Hepatocyte (in vitro differentiated cells): ENCODE data around the gene RIPK1. TPM values are rescaled to one million over a fixed set of nuclear protein-coding genes. Genes with fewer than 3 reads are reported as not detected.
A peak's percentile ranks its signal among the peaks of the same experiment; 100 is the strongest.

Source experiments
- DNase-seq: peaks from one replicate; pipeline ENCODE4 v3.0.0-alpha.2; 2016; ENCODE audit warnings: low spot score
- H2AFZ ChIP-seq: fragments of 200-600 bp; sonication (generic); 2 replicates; pipeline ENCODE4 v1.6.0; 2016; ENCODE audit warnings: antibody characterized with exemption, mild to moderate bottlenecking
- H3K27ac ChIP-seq: fragments of 200-600 bp; sonication (generic); 2 replicates; pipeline ENCODE4 v1.5.1; 2016; ENCODE audit warnings: mild to moderate bottlenecking
- H3K27me3 ChIP-seq: fragments of 200-600 bp; sonication (generic); 2 replicates; pipeline ENCODE4 v1.6.1; 2016
- H3K36me3 ChIP-seq: fragments of 200-600 bp; sonication (generic); replicated peaks from 2 replicates; pipeline ENCODE4 v1.5.1; 2016; ENCODE audit warnings: low read depth; ENCODE audit not compliant: insufficient read depth
- H3K4me1 ChIP-seq: fragments of 200-600 bp; sonication (generic); 2 replicates; pipeline ENCODE4 v1.5.1; 2016; ENCODE audit warnings: mild to moderate bottlenecking, moderate library complexity; ENCODE audit not compliant: insufficient read depth
- H3K4me2 ChIP-seq: fragments of 200-600 bp; sonication (generic); 2 replicates; pipeline ENCODE4 v1.6.0; 2016
- H3K4me3 ChIP-seq: fragments of 200-600 bp; sonication (generic); 2 replicates; pipeline ENCODE4 v1.5.1; 2016; ENCODE audit warnings: mild to moderate bottlenecking
- H3K79me2 ChIP-seq: fragments of 200-600 bp; sonication (generic); 2 replicates; pipeline ENCODE4 v1.6.0; 2017; ENCODE audit warnings: mild to moderate bottlenecking
- H3K9me2 ChIP-seq: fragments of 200-600 bp; sonication (generic); replicated peaks from 2 replicates; pipeline ENCODE4 v1.6.0; 2017; ENCODE audit warnings: mild to moderate bottlenecking; ENCODE audit not compliant: insufficient read depth
- H3K9me3 ChIP-seq: fragments of 200-600 bp; sonication (generic); 2 replicates; pipeline ENCODE4 v1.5.1; 2016; ENCODE audit warnings: low read depth, mild to moderate bottlenecking
- H4K20me1 ChIP-seq: fragments of 200-600 bp; sonication (generic); 2 replicates; pipeline ENCODE4 v1.6.0; 2016; ENCODE audit warnings: mild to moderate bottlenecking; ENCODE audit not compliant: insufficient read depth, poor library complexity, severe bottlenecking
- CTCF ChIP-seq: fragments of 200-600 bp; sonication (generic); IDR thresholded peaks from 2 replicates; pipeline ENCODE4 v1.5.1; 2016; ENCODE audit warnings: antibody characterized with exemption, mild to moderate bottlenecking; ENCODE audit not compliant: poor library complexity
- EZH2 ChIP-seq: fragments of 200-600 bp; sonication (generic); IDR thresholded peaks from 2 replicates; pipeline ENCODE4 v1.6.1; 2016; ENCODE audit warnings: antibody characterized with exemption, mild to moderate bottlenecking, borderline replicate concordance
- EZH2phosphoT487 ChIP-seq: fragments of 200-600 bp; sonication (generic); IDR thresholded peaks from one replicate; pipeline ENCODE4 v1.6.1; 2018; ENCODE audit warnings: antibody characterized with exemption, mild to moderate bottlenecking, low read depth, moderate library complexity; ENCODE audit not compliant: unreplicated experiment, severe bottlenecking
- WGBS: methylation state at CpG from one replicate; pipeline ENCODE4 v1.1.6; 2016; ENCODE audit warnings: low lambda C conversion rate; ENCODE audit errors: missing lambda C conversion rate; 5-methylcytosine and 5-hydroxymethylcytosine counted together
- polyA plus RNA-seq: library from polyadenylated mRNA; unstranded; fragments of >200 nt; fragmentation: Nextera tagmentation; extraction: Ambion mirVana; gene quantifications from 2 replicates; pipeline ENCODE4 v1.2.1, GENCODE V29; 2016
- total RNA-seq: library from RNA; depleted of rRNA; stranded (reverse); fragments of >200 nt; gene quantifications from 2 replicates; pipeline ENCODE4 v1.2.3, GENCODE V29; 2014

RIPK1 gene
- total and polyA plus RNA-seq, 2 experiments from 2014 or later = 14.6 to 16.2 TPM

DNA sequence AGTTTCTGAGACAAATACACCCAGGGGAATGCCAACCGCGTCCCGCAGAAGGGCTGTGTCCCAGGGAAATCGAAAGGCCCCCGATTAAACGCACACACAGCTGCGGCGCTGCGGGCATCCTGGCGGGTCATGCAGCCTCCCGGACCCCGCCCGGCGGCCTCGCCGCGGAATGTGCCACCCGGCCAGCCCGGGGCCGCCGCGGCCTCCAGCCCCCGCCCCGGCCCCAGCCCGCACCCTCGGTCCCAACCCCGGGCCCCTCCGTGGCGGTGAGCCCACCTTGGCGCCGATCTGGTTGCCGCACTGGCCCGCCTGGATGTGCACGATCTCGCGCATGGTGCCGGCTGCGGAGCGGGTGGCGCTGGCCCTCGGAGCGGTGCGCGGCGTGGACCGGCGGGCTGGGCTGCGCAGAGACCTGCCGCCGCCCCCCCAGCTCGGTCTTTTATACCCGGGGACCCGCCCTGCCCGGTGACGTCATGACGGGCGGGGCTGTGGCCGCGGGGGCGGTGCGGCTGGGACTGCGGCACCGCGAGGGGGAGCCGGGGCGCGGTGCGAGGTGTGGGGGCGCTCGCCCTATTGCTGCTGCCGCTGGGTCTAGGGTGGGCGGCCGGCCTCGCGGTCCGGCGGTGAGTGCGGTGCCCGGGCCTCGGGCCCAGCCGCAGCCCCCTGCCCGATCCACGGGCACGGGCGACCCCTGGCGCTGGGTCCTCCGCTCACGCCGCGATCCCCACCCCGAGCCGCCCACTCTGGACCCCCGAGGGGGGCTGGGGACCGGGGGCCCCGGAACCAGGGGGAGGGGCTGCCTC, 89.0 kb downstream of the RIPK1 start, which contains the start of gene TUBB2A:
TUBB2A (minus strand) TSS at position 414 of the 803 bp plus-strand sequence; CDS start at position 333, 81 bp downstream.
- Histone ChIP-seq H3K27ac (peak within 1 kb of the TSS; percentile 98), H3K4me1 (peaks cover 21% of the 10 kb centered on the region), H2AFZ (peak within 1 kb of the TSS; percentile 70)

DNA sequence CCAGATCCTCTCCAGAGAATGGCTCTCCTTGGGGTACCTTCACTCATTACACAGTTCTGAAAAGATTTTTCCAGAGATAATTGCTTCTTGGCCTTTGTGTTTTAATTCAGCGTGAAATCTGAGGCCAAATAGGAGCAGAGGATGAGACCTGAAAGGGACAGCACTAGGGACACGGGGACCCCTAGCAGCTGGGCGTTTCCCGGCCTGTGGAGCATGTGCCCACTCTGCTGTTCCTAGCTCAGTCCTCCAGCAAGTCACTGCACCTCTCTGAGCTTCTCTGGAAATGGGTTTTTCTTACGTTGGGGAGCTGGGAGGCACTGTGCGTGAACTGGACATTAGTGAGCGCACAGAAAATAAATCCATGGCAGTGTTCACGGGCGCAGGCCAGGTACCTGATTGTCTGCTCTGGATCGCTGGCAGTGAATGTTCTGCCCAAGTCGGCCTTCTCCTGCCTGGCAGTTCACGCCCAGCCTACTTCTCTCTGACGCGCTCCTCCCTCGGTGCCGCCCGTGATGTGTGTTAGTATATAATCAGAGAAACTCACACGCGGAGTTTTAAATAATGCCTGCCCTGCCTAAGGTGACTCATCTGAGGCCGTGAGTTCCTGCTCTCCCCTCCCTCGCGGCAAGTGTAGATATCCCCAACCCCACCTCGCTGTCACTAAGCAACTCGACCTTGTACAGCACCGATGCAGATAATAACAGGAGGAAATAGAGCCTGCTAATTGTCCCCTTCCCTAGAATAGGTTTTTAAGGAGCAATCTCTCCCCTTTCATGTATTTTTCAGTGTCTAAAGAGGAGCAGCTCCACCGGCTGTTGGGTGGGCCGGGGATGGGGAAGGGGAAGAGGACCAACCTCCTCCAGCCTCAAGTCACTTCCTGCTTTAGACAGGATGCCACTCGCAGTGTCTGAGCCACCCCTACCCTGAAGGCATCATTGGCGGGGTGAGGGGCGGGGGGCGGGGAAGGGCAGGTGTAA, 91.8 kb downstream of the RIPK1 start:
- TF ChIP-seq EZH2phosphoT487 (no peak), CTCF (no peak), EZH2 (no peak)
- Histone ChIP-seq H3K4me3 (no peak overlapping the region), H3K4me2 (peak overlapping the region; percentile 67), H3K9me3 (no peaks in the 10 kb centered on the region), H3K27ac (peak overlapping the region; percentile 98), H3K79me2 (peaks cover 3% of the 10 kb centered on the region), H3K27me3 (no peaks in the 10 kb centered on the region), H3K9me2 (no peaks in the 10 kb centered on the region), H2AFZ (no peak overlapping the region), H3K4me1 (peaks cover 21% of the 10 kb centered on the region), H3K36me3 (no peaks in the 10 kb centered on the region), H4K20me1 (no peaks in the 10 kb centered on the region)
- WGBS = 48% methylated on average over 31 of the region's 31 CpGs
- DNase-seq = peak; percentile 93

More for the DNA sequence above, 89.0 kb downstream of the RIPK1 start, which contains the start of gene TUBB2A:
- no peaks in the 10 kb centered on the region for H4K20me1 ChIP-seq
- no peaks in the 10 kb centered on the region for H3K27me3 ChIP-seq
- peaks cover 3% of the 10 kb centered on the region for H3K79me2 ChIP-seq
- under 1% methylated on average over 54 of the region's 95 CpGs for WGBS
- H3K9me3 ChIP-seq = no peaks in the 10 kb centered on the region
- peak within 1 kb of the TSS; percentile 98 for H3K4me2 ChIP-seq
- H3K4me3 ChIP-seq = peak within 1 kb of the TSS; percentile 97
- H3K36me3 ChIP-seq = no peaks in the 10 kb centered on the region
- no peaks in the 10 kb centered on the region for H3K9me2 ChIP-seq
- TF ChIP-seq EZH2phosphoT487 (no peak), EZH2 (no peak), CTCF (peak; percentile 52)
- peak; percentile 96 for DNase-seq

- Histone ChIP-seq H3K4me1 (peaks cover 21% of the 10 kb centered on the region), H3K36me3 (no peaks in the 10 kb centered on the region), H3K4me3 (peak overlapping the region; percentile 27), H2AFZ (peak overlapping the region; percentile 72), H3K4me2 (peak overlapping the region; percentile 84), H3K27ac (peak overlapping the region; percentile 95), H3K79me2 (no peaks in the 10 kb centered on the region), H3K27me3 (no peaks in the 10 kb centered on the region), H3K9me3 (no peaks in the 10 kb centered on the region), H4K20me1 (no peaks in the 10 kb centered on the region), H3K9me2 (no peaks in the 10 kb centered on the region)
- peak; percentile 36 for DNase-seq
- no peak for TF ChIP-seq EZH2
- TF ChIP-seq CTCF = no peak
- no peak for TF ChIP-seq EZH2phosphoT487
- 39% methylated on average over 6 of the region's 7 CpGs for WGBS
Measured at GRCh38 chr6:3162067-3162497, 93.8 kb downstream of the RIPK1 start.
